HG02852 (cell line): ENCODE results near the gene HYDIN.
"Not testable (repeated sequence)": the region's sequence is repeated elsewhere in the genome, so short reads cannot be mapped to it uniquely, and the experiment has no call there.

ENCODE experiments used
- ATAC-seq: cut with Tn5 transposase; IDR thresholded peaks from one replicate; pipeline ENCODE4 v1.9.1; 2021; ENCODE audit warnings: mild to moderate bottlenecking, moderate library complexity; ENCODE audit not compliant: unreplicated experiment

HYDIN gene

GRCh38 chr16:70882311-70882710 is 348.2 kb downstream of the HYDIN start:
- not testable (repeated sequence) for ATAC-seq

DNA sequence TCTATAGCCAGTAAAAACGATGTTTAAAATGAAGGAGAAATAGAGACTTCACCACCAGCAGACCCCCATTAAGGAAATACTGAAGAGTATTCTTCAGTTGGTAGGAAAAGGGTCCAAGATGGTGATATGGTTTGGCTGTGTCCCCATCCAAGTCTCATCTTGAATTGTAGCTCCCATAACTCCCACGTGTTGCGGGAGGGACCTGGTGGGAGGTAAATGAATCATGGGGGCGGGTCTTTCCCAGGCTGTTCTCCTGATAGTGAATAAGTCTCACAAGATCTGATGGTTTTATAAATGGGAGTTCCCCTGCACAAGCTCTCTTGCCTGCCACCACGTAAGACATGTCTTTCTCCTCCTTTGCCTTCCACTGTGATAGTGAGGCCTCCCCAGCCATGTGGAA is 352.6 kb downstream of the HYDIN start:
- ATAC-seq: not testable (repeated sequence)

GRCh38 chr16:70876442-70876841 is 354.1 kb downstream of the HYDIN start:
- not testable (repeated sequence) for ATAC-seq

GRCh38 chr16:70864698-70865097 is 365.8 kb downstream of the HYDIN start:
- ATAC-seq: not testable (repeated sequence)

GRCh38 chr16:70861996-70862395 is 368.5 kb downstream of the HYDIN start:
- not testable (repeated sequence) for ATAC-seq

DNA sequence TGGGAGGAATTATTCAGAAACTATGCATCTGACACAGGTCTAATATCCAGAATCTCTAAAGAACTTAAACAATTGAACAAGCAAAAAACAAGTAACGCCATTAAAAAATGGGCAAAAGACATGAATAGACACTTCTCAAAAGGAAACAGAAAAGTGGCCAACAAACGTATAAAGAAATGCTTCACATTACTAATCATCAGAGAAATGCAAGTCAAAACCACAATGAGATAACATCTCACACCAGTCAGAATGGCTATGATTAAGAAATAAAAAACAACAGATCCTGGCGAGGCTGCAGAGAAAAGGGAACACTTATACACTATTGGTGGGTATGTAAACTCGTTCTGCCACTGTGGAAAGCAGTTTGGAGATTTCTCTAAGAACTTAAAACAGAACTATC is 379.2 kb downstream of the HYDIN start:
- ATAC-seq: not testable (repeated sequence)

GRCh38 chr16:70823498-70824118 is 406.9 kb downstream of the HYDIN start:
- not testable (repeated sequence) for ATAC-seq

DNA sequence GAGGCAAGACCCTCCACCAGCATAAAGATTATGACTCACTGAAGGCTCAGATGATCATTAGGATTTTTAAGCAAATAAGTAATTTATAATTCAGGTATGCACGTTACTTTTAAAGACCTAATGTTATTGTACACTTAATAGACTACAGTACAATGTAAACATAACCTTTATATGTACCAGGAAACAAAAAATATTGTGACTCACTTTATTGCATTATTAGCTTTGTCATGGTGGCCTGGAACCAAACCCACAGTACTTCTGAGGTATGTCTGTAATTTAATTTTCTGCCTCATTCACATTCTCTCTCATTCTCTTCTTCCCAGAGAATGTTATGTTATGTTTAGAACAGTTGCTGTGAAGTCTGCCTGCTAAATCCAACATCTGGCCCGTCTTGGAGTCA is 407.8 kb downstream of the HYDIN start:
- ATAC-seq: not testable (repeated sequence)

DNA sequence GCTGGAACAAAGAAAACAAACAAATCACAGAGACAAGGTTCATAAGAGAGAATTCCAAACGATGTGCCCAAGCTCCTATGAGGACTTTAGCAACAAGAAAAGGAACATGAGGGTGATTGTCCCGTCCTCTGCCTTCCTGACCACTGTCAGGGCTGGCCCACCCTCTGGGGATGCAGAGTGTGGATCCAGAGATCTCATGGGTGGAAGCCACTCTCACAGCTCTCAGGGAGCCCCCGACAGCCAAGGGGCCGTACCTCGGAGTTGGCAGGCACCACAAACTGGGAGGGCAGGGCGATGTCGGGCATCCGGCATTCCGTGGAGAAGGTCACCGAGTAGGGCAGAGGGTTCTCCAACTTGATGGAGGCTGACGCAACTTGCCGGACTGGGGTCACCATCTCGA is 412.4 kb downstream of the HYDIN start:
- not testable (repeated sequence) for ATAC-seq

- peak; percentile 64 for ATAC-seq
Measured at GRCh38 chr16:70809392-70810060, 421.0 kb downstream of the HYDIN start.

DNA sequence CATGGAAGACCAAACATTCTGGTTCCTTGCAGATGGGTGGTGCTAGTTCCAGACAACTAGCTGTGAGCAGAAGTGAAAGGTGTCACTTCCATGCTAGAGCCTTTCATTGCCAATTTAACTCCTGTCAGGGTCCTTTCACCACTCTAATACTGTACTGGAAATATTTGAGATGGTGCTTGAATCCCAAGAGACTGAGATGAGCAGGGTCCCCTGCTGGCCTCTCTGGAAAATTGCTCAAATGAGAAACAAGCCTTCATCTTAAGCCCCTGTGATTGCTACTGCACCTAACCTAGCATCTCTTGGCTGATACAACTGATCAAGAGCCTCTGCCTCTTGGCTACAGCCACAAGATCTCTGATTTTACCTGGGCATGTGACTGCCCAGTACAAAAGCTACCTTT is 422.2 kb downstream of the HYDIN start:
- no peak for ATAC-seq

GRCh38 chr16:70805787-70806186 is 424.7 kb downstream of the HYDIN start:
- ATAC-seq: no peak

DNA sequence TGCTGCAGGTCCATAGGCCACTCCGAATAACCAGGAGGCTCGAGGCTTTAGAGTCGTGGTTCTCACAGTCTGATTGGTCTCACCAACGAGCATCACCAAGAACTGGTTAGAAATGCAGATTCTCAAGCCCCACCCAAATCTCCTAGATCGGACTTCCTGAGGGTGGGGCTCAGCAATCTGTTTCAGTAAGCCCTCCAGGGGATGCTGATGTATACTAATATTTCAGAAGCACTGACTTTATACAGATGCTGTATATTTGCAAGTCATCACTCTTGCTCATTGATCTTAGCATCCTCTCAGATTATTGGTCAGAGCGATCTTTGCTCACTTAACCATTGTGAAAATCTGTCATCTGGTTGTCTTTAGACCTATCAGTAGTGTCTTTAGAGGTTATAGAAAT is 425.1 kb downstream of the HYDIN start:
- ATAC-seq: no peak

GRCh38 chr16:70804734-70805169 is 425.8 kb downstream of the HYDIN start:
- ATAC-seq: no peak

- no peak for ATAC-seq
Measured at GRCh38 chr16:70804153-70804733, 426.3 kb downstream of the HYDIN start.

DNA sequence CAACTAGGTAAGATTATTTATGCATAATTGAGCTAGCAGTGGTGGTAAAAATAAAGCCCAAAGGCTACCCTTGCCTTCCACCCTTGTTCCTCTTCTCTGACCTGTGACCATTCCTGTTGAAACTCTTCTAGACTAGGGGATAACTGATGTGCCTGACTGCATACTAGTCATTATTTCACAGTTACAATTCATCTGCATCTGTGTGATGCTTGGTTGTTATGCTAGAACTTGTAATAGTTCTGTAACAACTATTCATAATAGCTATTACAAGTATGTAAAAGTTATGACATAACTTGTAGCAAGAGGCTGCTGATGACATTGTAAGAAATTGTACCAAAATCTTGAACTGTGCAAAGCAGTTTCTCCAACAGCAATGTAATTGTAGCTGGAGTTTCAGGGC is 427.2 kb downstream of the HYDIN start:
- no peak for ATAC-seq

DNA sequence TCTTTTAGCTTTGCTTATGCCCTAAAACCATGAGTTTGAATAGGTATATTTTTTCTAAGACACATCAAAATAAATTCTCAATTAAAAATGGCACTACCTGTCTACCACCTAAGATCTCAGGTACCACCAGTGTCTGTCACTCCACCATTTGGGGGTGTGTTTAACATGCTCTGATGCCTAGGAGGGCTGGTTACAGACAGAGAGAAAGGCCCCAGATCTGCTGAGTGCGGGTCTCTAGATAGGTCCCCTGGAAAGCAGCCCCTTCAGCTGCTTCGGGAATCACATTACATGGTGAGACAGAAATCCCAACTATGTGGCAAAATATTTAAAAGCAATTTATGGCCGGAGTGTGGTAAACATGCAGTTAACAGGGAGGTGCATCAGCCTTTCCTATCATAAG is 428.9 kb downstream of the HYDIN start:
- ATAC-seq: no peak

DNA sequence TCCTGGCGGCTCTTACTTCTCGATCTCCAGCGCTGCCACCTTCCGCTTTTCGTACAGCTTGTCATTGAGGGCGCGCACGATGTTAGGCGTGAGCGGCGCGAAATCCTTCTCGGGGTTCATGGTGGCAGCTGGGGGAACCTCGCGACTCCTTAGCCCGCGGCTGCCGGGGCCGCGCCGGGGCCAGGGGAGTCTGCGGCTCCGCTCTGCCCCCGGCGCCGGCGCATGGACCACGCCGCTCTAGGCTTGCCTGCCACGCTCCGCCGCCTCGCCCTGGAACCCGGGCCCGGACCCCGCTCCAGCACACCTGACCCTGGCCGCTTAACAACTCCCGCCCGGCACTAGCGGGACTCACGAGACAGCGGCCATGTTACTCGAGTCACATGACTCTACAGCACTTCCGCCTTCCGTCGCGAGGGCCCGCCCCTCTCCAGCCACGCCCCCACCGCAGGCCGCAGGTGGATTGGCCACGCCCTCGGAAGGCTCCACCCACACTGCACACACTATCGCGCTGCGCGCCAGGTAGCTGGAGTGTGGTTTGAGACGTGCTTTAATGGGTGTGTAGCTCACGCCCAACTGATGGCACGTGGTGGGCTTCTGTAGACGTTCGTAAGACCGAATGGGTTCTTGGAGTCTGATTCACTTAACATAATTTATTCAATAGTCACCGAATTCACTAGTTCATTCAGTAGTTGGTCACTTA is 429.6 kb downstream of the HYDIN start, which contains the start of gene VAC14:
TSS of gene VAC14 (minus strand) at position 378 of the 700 bp plus-strand sequence. CDS start at position 120, 258 bp downstream.
- ATAC-seq: peak; percentile 96

DNA sequence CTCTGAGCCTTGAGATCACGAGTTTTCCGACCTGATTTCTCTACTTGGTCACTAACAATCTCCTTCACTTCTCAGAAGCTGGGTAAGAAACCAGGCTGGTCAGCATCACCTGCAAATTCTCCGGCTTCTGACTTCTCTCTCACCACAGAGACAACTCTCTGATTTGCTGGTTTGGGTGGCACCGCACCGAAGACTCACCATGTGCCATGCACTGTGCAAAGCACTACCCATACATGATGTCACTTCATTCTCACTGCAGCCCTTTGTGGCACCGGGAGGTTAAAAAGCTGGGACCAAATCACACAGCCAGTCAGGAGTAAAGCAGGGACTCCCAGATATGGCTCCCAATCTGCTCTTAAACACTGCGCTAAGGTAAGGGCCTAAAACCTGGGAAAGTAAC is 430.2 kb downstream of the HYDIN start:
- ATAC-seq: no peak

GRCh38 chr16:70796301-70796700 is 434.2 kb downstream of the HYDIN start:
- ATAC-seq: no peak

- ATAC-seq: no peak
Measured at GRCh38 chr16:70795296-70795912, 435.1 kb downstream of the HYDIN start.
